Measurements from ENCODE around the gene CEP164. TPM values are rescaled to one million over a fixed set of nuclear protein-coding genes. Genes with fewer than 3 reads are reported as not detected.
"Not testable (repeated sequence)": the region's sequence is repeated elsewhere in the genome, so short reads cannot be mapped to it uniquely, and the experiment has no call there.

Gene CEP164
- polyA plus RNA-seq, 1 donor: 37.4 TPM

DNA sequence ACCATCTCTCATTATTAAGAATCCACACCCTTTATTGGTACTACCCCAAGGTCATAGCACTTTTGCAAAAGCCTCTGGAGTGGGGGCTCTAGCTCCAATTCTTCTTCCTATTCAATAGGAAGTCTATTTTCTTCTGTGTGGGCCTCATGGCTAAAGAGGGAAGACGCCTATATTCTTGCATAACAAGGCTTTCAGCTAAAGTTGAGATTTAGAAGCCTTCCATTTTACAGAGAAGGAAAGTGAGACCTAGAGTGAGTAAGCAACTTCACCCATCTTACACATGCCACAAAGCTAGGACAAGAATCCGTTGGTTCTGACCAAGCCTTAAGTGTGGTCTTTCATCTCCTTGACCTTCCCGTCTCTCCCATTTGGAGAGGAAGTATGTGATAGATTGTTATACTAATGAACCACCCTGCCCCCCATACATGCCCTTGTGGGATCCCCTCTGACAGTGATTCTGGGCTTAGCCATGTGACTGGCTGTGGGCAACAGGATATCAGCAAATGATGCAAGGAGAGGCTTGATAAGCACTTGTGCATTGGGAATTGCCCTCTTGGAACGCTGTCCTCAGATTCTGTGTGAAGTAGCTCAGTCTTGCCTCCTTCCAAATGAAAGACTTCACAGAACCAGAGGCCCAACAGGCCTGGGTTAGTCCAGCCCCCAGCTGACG lies 23.9 kb upstream of the CEP164 start:
- DNase-seq: no peak

DNA sequence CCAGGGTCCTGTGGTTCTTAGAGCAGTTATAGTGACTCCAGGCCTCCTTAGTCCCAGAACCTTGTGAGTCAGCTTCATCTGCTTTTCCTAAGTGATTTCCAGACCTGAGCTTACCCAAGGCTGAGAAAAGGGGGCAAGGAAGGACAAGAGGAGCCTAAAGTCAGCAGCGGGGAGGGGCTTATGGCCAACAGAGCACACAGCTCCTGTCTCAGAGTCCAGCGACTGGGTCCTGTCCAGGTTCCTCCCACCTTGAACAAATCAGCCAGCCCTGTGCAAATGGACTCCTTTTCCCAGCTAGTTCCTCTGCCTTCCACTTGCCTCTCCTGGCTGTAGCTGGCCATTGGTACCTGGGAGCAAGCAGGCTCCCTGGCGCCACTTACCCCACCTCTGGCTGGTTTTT lies 22.5 kb upstream of the CEP164 start:
- no peak for DNase-seq

DNA sequence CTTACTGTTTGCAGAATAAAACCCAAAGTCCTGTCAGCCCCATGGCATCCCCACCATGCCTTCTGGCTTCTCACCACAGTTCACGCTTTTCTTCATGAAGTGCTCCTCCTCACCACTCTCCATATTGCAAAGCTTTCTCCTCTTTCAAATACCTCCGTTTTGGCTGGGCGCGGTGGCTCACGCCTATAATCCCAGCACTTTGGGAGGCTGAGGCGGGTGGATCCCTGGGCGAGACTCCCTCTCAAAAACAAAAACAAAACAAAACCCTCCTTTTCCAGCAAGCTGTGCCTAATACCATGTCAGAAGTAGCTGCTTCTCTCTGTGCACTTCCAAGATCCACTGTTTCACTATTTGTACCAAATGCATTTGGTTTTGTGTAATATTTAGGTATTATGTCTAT lies 18.3 kb upstream of the CEP164 start:
- DNase-seq: no peak

DNA sequence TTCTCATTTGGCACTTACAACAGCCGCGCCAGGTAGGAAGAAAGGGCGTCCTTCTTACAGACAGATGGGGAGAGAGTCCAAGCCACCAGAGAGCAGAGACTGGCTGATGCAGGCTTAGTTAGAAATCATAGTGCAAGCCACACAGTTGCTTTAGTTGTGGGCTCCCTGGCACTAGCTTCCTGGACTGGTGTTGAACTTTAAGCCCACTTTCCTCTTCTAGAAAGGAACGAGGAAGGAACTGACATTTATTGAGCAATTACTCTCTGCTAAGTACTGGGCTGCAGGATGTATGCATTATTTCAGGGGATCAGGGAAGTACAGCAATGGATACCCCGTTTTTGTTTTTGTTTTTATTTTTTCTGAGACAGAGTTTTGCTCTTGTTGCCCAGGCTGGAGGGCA lies 14.6 kb upstream of the CEP164 start:
- no peak for DNase-seq

DNA sequence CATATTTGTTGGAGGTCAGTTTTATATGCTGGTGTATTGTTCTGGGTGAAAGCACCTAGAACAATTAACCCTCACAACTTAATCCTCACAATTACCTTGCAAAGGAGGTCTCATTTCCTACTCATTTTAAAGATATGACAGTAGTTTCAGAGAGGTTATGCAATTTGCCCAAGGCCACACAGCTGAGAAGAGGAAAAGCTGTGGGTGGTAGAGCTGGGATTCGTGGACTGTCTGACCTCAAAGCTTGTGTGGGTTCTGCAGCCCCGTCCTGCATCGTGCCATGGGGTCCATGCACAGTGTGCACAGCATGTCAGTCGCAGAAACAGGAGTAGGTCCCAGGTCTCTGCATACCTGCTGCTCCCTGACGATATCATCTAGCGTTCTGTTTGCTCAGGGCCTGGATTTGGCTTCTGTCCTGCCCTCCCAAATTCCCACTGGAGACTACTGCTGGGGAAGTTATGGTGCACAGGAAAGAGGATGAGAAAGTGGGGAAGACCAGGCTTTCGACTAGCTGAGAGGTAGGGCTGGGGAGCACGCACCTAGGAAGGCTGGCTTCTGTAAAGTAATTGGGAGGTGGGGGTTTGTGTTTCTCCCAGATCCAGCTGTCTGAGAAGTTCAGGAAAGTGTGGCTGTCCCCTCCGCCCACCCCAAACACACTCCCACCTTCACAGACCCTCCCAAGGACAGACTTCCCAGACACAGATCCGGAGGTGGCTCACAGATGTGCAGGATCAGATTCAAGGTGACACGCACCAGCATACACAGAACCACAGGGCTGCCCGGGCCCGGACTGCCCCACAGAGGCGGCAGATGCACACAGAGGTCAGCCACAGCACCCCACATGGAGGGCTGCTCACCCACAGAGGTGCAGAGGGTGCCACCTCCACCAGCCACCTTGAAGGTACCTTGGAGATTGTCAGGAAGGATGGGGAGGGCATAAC lies 13.6 kb upstream of the CEP164 start:
- no peak for DNase-seq

DNA sequence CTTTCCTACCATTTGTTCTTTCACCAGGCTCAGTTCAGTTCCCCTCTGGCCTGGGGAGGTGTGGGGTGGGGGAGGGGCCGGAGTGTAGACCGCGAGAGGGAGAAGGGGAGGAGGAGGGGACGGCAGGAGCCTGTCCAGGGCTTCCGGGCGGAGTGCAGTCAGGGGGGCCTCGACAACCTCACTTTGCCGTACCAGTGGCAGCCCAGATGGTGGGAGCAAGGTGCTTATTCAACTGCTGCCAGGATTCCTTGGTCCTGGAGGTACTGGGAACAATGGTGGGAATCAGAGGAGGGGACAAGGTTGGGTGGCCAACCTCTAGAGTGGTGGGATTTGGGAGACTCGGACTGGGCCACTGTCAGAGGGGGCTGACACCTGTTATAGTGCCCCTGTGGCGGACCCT lies 12.8 kb upstream of the CEP164 start:
- no peak for DNase-seq

DNA sequence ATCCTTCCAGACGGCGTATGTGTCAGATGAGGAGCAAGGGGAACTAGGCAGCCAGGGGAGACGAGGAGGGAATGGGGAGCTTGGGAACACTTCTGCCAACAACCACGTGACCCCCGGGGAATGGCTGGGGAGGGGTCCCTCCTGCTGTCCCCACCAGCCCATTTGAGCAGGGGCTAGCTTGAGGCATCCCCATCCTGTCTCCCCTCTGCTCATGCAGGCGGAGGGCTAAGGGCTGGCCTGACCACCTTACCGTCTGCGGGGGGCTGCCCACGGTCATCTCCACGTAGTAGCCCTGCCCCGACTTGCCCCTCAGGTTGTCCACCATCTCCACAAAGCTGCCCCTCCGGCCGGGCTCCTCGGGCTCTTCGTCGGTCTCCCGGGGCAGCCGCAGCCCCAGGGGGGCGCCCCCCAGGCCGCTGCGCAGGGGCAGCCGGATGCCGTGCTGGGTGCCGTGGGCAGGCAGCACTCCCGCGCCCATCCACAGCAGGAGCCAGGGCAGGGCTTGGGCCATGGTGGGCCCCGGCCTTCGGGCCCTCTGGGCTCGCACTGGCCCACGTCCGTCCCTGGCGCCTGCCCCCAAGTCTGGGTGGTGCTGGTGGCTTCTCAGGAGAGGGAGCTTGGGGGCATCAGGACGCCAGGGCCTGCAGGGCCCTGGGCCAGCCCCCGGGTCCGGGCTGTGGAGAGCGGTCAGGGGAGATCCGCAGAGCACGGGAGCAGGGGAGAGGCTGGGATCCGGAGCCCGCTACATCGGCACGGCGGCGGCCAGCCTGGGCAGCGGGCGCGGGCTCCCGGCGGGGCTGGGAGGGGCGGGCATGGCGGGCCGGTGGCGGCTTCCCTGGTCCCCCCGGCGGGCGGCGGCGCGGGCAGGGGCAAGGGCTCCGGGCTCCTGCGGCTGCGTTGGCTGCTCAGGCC lies 12.1 kb upstream of the CEP164 start:
- DNase-seq: no peak

DNA sequence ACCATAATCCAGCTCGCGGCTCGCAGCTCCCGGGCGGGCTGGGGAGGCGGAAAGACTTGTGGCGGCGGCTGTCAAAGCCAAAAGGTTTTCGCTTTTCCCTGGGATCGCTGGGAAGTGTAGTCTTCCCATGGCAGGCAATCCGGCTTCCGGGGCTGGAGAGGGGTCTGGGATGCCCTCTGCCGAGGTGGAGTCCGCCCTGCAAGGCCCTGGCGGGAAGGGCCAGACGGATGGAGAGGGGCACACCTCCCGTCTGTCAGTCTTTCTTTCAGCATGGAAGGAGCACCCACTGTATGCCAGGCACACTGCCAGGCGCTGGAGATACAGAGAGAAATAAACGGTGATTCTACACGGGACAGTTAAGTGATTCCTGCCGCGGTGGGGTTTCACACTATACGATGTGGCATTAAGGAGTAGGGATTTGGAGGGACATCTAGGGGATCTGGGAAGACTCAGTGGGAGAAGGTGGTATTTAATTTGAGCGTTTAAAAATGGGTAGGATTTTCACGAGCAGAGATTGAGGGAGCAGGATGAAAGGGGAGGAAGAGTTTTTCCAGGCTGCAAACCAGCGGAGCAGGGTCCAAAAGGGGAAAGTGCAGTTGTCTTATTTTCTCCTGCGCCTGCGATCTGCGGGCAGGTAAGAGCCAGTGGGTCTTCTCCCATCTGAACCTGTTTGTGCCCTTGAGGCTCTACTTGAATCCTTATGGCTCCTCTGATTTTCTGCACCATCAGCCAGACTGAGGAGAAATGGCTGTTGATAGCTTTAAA lies 11.3 kb upstream of the CEP164 start, which contains the start of gene BACE1:
BACE1 (minus strand) TSS at position 60 of the 765 bp plus-strand sequence. CDS start 461 bp downstream, outside the sequence.
- DNase-seq: peak; percentile 86

DNA sequence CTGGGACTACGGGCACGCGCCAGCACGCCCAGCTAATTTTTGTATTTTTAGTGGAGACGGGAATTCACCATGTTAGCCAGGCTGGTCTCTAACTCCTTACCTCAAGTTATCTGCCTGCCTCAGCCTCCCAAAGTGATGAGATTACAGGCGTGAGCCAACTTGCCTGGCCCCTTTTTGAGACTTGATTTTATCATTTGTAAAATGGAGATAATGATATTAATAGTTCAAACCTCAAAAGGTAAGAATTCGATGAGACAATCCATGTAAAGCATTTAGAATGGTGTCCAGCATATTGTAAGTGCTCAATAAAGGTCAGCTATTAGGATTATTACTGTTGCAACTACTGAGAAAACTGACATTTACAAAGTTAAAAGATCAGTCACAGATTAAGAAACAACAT lies 8.9 kb upstream of the CEP164 start:
- no peak for DNase-seq

DNA sequence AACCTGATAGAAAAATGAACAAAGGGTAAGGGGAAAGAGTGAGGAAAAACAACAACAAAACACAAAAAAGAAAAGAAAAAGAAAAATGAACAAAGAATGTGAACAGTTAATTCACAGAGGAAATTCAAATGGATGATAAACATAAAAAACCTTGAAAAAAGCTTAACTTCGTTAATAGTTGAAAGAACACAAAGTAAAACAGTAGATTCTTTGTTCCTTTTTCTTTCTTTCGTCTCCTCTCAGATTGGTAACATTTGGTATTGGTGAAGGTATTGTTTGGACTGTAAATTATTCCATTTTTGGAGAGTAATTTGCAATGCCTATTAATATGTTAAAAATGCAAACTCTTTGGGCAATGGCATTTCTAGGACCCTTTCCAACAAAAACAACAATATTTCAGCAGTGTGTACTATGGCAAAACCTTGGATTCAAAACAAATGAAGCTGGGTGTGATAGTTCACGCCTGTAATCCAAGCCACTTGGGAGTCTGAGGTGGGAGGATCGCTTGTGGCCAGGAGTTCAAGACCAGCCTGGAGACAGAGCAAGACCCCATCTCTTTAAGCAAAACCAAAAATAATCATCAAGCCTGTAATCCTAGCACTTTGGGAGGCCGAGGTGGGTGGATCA lies 8.3 kb upstream of the CEP164 start:
- DNase-seq: no peak

DNA sequence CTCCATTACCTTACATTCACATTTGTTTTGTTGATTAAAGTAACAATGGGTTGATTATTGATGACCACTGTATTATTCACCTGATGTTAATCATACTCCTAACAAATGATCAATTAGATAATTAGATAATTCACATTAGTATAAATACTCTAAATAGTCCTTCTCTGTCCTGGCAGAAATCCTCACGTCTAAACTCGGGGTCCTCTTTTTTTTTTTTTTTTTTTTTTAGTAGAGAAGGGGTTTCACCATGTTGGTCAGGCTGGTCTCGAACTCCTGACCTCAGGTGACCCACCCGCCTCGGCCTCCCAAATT lies 443 bp upstream of the CEP164 start:
- not testable (repeated sequence) for DNase-seq

DNA sequence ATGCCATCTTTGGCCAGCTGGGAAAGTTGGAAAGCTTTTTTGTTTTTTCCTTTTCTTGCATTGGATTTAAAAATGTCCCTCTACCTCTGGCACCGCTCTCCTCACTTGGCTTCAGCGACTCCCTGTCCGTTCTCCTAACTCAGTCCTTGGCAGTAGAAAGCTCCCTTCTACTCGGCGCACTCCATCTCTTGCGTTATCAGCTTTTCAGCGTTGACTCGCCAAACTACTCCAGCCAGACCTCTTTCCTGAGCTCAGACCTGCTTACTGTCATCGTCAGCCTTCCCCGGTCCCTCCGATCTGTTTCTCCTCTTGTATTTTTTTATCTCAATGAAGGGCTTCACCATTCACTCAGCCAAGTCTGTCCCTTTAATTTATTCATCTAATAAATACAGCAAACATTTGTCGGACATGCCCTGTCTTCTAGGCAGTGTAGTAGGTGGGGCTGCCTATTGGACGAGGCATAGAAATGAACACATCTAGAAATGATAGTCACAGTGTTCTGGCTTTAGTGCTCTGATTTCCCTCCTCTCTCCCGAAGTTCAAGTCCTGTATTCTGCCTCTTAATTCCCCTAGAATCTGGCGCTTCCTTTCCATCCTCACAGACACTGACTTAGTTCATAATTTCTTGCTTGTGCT lies 839 bp downstream of the CEP164 start:
- DNase-seq: no peak

DNA sequence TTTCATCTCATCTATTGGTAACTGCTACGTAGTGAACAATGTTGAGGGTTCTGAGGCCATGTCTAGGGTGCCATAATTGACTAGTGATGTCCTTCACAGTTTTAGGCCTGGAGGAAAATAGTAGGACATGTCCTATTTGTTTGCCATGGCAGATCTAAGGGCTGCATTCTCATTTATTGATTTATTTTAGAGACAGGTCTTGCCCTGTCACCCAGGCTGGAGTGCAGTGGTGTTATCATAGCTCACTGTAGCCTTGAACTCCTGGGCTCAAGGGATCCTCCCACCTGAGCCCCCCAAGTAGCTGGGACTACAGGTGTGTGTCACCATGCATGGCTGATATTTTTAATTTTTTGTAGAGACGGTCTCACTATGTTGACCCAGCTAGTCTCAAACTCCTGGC lies 5.2 kb downstream of the CEP164 start:
- no peak for DNase-seq

DNA sequence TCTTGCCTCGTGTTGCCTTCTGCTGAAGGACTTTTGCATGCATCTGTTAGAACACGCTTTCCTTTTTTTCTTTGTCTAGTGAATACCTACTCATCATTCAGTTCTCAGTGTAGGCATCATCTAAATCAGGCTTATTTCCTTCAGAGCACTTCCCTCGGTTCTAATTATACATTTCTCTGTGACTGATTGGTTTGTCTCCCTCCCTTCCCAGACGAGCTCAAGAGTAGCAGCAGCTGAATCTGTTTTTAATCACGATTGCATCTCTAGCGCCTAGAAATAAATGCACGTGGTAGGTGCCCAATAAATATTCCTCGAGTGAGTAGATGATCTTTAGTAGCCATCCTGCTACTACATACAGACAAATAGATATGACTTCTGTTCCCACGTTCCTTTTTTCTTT lies 6.3 kb downstream of the CEP164 start:
- DNase-seq: no peak

DNA sequence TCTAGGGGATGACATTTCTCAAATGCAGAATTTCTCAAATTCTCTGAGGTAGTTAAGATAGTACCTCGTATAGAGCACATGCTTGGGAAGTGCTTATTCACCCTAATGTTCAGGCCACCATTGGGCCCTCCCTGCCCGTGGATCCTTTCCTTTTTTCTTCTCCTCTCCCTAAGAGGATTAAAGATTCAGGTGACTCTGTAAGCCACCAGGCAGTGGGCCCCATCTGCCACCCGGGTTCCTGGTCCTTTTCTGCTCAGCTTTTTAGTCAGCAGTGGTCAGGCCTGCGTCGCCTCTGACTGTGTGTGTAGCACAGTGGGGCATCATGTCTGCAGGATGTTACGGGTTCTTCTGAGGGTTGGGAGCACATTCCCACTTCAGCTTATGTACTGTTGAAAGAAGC lies 7.2 kb downstream of the CEP164 start:
- no peak for DNase-seq

DNA sequence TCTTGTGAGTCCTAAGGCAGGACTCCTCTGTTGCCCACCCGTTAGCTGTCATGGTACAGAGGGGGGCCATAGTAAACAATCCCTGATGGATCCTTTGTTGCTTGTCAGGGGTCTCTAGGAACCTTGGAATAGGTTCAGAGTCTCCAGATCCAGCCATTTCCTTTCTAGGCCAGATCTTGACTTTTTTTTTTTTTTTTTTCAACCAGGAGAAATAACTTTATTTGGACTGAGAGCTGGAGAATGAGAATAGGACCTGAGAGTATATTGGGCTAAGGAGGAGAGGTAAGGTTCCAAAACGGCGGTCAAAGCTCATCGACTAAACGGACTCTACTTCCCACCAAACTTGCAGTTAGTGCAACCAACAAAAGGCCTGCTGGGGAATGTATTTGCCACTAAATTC lies 7.7 kb downstream of the CEP164 start:
- no peak for DNase-seq

DNA sequence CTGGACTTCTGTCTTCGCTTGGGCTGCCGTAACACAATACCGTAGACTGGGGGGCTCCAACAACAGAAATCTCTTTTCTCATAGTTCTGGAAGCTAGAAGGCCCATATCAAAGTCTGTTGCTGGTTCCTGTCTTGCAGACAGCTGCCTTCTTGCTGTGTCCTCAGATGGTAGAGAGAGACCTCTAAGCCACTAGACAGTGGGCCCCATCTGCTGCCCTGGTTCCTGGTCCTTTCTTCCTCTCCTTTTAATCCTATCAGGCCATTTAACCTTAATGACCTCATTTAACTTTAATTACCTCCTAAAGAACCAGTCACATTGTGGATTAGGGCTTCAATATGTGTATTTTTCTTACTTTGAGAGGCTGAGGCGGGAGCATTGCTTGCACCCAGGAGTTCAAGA lies 9.4 kb downstream of the CEP164 start:
- no peak for DNase-seq

DNA sequence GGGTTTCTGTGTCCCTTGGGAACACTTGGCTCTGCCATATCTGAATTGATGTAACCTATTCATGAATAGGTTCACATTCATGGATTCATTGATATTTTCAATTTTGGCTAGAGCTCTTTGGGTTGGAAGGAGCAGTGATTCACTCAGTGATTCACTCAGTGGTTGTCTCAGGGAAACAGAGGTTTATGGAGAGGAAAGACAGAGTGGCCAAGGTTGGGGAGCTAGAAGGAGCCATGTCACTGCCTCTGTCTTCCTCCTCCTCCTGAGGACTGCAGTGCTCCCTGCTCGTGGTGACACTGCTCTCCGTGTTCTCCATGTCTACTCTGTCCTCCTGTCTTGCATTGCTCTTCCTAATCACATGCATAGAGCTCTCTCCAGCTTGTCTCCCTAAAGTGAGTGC lies 17.4 kb downstream of the CEP164 start:
- DNase-seq: no peak

DNA sequence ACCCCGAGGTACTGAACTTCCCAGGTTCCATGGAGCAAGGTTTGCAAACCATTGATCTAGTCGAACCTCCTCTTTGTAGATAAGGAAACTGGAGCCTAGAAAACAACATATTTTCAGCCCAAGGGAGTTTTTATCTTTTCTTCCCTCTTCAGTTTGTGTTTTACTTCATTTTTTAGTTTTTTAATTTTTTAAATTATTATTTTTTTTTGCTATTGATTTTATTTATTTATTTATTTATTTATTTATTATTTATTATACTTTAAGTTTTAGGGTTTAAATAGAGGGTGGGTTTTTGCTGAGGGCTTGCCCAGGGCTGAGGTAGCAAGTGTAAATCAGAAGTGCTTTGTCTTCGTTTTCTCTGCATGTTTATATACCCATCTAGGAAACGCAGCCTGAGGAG lies 26.9 kb downstream of the CEP164 start:
- no peak for DNase-seq

DNA sequence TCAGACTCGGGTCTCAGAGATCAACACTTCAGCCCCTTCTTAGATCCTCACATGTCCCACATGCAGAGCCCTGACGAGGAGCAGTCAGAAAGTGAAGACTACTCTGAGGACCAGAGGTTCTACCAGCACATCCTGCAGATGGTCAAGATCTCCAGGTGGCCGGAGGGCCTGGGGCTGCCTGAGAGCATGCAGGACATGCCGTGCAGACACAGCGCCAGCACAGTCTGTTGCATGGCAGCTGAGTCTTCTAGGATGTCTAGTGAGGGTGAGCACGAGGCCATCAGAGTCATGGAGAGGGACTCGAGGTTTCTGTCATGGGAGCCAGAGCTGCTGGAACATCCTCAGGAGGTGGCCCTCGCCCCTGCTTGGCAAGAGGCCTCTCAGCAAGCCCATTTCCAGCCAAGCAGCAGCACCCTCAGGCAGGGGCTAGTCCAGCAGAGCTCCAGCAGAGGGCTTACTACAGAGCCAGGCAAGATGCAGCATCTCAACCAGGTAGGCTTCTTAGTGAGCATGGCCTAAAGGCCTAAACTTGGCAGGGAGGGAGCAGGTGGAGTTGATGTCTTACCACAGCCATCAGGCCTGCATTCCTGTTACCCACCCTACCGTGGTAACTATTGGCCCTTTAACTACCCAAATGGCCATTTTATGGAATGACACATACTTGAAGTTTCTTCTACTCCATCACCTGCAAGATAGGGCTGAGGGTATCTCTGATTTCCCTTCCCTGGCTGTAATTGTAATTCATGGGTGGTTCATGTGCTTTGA lies 28.7 kb downstream of the CEP164 start:
- DNase-seq: no peak
